Measurements from ENCODE around the gene FCGR2B.
"Not testable (repeated sequence)": the region's sequence is repeated elsewhere in the genome, so short reads cannot be mapped to it uniquely, and the experiment has no call there.

Gene FCGR2B

DNA sequence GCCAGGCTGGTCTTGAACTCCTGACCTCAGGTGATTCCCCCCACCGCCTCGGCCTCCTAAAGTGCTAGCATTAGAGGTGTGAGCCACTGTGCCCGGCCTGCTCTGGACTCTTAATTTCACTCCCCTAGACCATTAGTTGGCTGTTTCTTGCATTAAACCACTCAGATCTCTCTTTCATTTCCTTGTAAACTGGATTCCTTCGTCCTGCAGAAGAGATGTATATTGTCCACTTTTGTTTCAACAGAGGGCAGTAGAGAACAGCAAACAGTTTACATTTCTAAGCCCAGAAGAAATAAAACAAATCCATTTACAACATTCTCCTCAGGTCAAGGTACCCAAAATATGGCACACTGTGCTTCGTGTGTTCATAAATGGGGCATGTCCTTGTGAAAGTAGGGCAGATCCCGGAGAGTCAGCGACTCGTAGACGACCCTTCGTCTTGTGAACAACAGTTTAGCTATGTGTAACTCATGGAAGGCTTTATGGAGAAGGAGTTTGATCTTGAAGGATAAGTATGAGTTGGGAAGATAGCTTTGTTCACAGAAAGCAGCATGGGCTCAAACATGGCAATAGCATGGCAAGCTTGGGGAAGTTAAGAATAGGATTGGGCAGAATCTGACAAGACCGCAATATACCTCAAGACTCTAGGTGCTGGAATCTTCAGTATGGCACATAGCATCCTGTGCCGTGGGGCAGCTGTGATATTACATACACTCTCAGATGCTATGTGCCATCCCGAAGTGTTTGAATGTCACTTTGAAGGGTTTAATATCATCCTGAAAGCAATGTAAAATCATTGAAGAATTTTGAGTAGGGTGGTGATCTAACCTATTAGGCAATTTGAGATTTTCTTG lies 15.2 kb upstream of the FCGR2B start:
- DNase-seq, result not testable (repeated sequence)

DNA sequence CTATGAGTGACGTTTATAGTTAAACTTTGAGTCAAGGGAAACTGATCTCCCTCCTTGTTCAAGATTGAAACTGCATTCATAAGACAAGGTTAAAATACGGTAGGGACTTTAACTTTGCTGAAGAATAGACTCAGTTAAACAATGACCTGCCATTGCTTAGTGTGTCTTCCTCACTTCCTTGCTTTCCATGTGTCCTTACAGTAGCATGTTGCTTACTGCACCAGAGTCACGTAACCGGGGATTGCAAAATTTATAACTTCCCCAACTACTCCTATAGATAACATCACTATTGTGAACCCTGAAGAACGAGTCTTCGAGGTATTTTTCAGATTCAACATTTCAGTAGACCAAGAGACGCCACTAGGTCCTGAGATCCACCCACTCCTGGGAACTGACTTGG lies 9.4 kb upstream of the FCGR2B start:
- not testable (repeated sequence) for DNase-seq

DNA sequence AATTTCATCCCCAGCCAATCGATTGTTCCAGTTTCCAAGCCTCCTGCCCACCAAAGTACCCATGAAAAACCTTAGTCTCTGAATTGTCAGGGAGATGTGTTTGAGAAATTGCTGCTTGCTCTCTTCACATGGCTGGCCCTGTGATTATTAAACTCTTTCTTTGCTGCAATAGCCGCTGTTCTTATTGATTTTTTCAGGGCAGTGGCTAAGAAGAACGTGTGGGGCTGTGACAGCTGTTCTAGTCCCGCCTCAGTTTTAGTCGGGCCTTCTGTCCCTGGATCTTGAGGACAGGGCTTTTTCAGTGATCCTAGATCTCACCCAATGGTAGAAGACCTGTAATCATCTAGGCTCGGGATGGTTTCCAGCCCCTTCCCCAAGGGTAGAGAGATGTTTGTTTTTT lies 9.0 kb upstream of the FCGR2B start:
- not testable (repeated sequence) for DNase-seq

DNA sequence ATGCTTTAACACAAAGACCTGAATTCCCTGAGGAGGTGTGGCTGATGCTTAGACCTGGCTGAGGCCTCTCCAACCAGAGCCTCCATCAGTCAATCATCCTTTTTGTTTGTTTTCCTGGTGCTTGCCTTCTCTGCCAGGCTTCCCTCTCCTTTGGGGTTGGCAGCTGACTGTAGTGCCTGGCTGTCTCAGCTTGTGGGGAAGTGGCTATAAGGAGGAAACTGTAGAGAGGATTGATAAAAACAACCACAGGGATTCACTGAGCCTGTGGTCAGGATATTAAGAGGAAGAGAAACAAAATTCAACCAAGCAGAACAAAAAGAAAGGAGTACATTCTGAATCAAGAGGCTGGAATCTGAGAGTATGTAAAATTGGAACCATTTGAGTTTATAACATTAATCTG lies 4.4 kb upstream of the FCGR2B start:
- not testable (repeated sequence) for DNase-seq

DNA sequence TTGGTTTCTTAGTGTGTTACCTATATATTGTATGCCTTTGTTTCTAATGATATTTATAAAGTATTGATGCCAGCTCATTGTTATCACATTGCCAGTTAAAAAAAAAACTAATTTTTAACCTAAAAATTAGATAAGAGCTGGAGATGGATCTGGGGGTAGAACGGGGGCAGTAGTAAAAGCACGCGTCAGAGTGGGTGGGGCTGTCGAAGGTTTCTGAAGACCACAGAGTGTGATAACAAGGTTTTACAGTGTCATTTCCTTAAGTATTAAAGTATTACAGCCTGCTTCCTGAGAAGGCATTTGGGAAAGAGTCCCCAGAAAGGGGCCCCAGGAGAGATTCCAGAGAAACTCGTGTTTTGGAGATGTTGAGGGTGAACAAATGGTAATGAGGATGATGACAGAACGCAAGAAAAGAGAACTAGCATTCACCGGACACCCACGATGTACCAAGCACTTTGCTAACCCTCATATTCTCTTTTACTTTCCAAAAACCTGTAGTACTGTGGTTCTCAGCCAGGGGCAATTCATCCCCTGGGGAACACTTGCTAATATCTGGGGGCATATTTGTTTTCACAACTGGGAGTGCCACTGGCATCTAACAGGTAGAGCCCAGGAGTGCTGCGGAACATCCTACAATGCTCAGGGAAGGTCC lies 1.2 kb upstream of the FCGR2B start:
- DNase-seq, result not testable (repeated sequence)

DNA sequence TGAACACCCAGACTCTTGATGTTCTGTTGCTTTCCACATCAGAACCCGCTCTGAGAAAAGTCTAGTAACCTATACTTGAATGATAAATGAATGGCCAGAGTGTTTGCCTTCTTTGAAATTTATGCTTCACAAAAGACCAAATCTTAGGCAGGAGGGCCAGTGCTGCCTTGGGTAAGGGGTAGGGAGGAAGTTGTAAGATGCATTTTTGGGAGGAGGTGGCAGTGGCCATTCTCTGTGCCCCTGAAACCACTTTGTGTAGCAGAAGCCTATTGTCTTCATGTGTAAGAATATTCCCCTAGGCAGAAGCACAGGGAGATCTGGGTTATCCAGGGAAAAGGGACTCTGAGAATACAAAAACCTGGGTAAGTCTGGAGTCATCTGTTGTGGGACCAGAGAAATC lies 626 bp downstream of the FCGR2B start:
- DNase-seq, result not testable (repeated sequence)

DNA sequence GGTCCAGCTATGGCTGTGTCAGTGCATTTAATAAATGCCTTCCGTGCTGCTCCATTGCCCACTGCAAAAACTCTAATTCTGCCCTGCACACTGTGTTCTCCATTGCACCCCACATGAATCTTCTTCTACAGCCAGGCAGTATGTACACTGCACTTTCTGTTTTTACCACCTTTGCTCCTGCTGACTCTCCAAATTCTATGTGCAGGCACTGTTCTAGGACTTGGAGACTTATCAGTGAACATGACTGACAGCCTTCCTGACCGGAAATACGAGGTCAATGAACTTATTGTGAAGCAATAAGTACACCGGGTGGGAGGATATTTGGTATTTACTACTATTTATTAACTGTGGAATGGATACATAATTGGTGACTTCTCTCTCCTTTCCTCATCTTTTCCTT lies 1.7 kb downstream of the FCGR2B start:
- not testable (repeated sequence) for DNase-seq

DNA sequence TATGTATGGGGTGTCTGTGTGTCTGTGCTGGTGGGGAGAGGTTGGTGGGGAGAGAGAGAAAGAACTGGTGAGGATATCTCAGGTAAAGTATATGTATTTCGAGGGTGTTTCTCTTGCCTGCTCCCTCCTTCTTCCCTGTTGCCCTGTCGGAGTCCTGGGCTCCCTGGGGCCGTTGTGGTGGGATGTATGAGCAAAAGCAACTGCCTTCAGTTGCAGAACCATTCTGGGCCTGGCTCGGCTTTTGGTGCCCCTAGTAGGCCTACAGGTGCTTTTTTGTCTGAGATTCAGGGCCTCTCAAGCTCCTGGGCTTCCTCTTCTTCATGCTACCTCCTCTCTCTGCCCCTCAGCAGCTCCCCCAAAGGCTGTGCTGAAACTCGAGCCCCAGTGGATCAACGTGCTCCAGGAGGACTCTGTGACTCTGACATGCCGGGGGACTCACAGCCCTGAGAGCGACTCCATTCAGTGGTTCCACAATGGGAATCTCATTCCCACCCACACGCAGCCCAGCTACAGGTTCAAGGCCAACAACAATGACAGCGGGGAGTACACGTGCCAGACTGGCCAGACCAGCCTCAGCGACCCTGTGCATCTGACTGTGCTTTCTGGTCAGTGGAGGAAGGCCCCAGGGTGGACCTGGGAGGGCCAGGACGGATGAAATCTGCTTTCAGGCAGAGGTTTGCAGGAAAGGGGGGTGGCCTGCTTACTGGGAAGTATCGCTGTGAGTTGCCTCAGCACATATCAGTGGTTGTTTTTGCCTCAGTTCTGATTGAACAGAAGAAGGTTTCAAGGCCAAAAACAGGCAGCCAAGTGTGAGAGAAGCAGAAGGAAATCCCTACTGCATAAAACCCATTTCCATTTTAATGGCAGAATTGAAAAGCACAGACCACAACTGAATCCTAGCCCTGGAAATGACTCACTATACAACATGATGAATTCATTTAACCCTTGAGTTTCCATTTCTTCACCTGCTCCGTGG lies 8.4 kb downstream of the FCGR2B start:
- DNase-seq, result not testable (repeated sequence)

DNA sequence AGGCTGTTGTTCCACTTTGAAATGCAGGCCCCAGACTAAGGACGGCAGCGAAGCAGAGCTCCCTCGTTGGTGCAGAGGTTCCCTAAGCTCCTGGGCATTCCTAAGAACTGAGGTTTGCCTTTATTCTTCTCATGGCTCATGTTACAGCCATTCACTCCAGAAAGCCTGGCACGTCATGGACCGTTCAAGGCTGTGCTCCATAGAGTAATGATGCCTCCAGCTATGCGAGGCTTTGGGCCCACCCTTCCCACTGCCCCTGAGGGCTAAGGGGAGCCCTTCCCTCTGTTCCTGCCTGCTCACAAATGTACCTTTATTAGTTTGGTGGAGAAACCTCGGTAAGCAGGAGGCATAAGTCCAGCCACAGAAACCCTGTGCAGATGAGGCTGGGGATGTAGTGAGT lies 10.5 kb downstream of the FCGR2B start:
- not testable (repeated sequence) for DNase-seq

DNA sequence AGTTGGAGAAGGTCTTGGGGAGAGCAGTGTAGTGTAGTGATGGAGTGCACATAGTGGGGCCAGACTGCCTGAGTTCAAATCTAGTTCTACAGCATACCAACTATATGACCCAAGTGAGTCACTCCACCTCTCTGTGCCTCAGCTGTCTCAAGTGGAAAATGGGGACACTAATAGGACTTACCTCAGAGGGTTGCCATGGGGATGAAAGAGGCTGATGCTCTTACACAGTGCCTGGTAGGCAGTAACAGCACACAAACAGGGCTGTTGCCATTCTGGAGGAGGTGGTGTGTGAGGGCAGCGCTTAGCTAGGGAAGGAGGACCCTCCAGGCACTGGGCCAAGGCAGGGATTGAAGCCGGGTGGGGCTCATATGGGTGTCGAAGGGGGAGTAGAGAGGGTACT lies 11.5 kb downstream of the FCGR2B start:
- not testable (repeated sequence) for DNase-seq

DNA sequence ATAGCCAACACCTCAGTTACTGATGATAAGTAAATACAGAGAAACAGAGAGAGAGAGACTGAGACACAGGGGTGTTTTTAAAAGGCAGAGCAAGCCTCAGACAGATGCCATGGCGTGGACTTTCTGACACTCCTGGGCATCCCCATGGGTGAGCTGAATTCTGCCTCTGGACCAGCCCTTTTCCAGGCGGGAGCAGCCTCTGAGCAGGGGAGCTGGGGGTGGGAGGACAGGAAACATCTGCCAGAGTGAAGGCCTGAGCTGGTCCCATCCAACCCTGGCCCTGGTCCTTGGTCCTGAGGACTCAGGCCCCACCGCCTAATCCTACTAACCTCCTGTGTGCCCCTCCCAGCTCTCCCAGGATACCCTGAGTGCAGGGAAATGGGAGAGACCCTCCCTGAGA lies 12.0 kb downstream of the FCGR2B start:
- not testable (repeated sequence) for DNase-seq

DNA sequence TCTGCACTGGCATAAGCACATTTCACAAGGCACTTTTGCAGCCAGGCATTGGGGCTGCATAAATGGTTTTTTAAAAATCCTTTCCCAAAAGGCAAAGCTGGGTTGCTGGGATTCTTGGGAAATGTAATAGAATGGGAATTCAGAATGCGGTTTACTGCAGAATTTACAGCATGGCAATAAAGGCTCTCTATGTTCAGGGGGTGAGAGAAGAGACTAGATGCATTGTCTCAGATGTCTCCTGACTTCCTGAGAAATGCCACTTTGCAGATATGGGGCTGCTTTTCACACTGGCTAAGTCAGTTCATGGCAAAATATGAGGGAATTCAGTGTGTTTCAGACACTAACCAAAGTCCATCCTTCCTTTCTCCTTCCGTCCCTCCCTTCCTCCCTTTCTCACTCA lies 13.5 kb downstream of the FCGR2B start:
- no peak for DNase-seq

DNA sequence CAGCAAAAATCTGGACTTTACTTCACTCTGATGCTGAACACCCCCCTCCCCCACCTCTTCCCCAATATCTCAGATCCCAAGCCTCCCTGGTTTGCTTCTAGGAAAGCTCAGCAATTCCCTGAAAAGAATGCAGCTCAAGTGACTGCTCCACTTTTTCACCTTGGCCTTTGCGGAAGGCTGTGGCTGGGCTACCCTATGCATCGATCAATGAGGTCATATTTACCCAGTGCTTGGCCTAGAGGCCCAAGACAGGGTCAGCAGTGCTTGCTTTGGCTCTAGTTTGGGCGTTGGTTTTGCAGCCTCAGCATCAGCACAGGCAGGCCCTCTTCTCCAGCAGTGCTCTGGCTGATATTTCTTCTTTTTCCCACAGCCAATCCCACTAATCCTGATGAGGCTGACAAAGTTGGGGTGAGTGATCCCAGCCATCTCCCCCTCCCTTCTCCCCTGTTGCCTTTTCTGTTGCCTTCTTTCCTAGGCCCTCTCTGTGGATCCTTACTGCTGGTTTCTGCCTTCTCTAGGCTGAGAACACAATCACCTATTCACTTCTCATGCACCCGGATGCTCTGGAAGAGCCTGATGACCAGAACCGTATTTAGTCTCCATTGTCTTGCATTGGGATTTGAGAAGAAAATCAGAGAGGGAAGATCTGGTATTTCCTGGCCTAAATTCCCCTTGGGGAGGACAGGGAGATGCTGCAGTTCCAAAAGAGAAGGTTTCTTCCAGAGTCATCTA lies 14.2 kb downstream of the FCGR2B start:
- DNase-seq, result no peak

DNA sequence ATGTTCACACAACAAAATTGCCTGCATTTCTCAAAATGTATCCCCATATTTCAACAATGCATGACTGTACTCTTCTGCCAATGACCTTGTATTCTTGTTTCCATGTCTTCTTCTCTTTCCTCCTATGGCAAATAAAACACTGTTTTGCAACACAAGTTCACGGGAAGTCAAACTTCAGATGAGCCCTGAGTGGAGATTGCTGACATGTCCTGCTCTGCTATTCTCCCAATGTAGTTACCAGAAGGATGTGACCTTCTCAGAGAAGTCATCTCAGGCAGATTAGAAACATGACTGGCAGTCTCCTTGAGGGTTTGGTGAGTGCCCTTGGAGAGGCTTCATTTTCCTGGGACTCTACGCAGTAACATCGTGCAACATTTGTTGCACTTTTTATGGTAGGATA lies 15.6 kb downstream of the FCGR2B start:
- DNase-seq, result no peak

DNA sequence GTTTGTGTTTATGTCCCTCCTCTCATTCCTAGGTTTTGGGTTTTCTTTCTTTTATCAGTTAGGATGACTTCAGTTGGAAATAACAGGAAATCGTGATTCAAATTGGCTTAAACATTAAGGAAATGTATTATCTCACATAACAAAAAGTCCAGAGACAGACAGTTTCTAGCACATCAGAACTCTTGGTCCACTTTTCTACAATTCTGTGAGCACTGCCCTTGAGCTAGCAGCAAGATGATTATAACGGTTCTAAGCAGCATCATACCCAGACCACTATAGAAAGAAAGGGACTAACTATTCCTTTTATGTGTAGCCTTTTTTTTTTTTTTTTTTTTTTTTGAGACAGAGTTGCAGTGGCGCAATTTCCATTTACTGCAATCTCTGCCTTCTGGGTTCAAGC lies 18.9 kb downstream of the FCGR2B start:
- DNase-seq, result no peak

DNA sequence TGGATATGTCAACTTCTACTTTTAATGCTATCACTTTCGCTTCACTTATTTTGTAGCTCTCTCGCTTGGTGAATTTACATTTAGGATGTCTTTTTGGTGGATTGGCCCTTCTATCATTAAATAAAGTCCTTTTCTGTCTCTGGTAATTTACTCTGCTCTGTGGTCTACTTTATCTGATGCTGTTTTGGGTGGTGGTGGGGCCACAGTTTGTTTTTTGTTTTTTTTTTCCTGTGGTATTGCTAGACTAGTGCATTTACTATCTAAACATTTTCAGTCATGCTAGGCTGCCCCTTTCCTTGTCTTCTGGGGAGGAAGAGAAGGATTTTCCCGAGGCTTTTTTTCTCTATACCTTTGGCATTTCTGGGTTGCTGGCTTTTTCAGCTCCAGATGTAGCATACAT lies 26.0 kb downstream of the FCGR2B start:
- DNase-seq, result no peak

DNA sequence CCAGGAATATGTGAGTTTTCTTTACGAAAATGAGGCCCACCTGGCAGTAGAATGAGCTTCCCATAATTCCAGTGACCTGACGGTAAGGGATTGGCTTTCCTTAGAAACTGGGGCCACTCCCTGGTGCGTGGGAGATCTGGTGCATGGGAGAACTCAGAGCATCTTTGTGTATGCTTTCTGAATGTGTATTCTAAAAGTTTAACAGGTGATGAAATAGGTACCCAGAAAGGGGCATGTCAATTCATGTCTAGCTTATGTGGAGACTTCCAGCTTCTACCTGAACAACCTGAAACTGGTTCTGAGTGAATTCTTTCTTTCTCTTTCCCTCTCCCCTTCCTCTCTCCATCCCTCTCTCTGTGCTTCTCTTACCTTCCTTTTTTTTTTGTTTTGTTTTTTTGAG lies 28.9 kb downstream of the FCGR2B start:
- no peak for DNase-seq

DNA sequence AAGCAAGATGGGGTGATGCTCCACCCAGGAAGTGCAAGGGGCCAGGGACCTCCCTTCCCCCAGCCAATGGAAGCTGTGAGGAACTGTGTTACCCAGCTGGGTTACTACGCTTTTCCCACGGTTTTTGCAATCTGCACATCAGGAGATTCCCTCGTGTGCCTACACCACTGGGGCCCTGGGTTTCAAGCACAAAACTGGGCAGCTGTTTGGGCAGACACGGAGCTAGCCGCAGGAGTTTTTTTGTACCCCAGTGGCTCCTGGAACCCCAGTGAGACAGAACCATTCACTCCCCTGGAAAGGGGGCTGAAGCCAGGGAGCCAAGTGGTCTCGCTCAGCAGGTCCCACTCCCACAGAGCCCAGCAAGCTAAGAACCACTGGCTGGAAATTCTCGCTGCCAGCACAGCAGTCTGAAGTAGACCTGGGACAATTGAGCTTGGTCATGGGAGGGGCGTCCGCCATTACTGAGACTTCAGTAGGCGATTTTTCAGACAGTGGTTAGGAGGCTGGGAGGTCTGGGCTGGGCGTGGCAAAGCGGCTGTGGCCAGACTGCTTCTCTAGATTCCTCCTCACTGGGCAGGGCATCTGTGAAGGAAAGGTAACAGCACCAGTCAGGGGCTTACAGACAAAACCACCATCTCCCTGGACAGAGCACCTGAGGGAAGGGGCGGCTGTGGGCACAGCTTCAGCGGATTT lies 30.2 kb downstream of the FCGR2B start:
- not testable (repeated sequence) for DNase-seq

DNA sequence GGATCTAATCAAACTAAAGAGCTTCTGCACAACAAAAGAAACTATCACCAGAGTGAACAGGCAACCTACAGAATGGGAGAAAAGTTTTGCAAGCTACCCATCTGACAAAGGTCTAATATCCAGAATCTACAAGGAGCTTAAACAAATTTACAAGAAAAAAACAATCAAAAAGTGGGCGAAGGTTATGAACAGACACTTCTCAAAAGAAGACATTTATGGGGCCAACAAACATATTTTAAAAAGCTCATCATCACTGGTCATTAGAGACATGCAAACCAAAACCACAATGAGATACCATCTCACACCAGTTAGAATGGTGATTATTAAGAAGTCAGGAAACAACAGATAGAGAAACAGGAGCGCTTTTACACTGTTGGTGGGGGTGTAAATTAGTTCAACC lies 35.4 kb downstream of the FCGR2B start:
- not testable (repeated sequence) for DNase-seq

DNA sequence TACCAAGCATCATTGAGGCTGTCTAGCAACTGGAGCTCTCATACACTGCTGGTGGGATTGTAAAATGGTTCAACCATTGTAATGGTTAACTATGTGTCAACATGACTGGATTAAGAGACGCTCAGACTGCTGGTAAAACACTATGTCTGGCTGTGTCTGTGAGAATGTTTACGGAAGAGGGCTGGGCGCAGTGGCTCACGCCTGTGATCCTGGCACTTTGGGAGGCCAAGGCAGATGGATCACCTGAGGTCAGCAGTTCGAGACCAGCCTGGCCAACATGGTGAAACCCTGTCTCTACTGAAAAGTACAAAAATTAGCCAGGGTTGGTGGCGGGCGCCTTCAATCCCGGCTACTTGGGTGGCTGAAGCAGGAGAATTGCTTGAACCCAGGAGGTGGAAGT lies 39.3 kb downstream of the FCGR2B start:
- DNase-seq, result no peak

DNA sequence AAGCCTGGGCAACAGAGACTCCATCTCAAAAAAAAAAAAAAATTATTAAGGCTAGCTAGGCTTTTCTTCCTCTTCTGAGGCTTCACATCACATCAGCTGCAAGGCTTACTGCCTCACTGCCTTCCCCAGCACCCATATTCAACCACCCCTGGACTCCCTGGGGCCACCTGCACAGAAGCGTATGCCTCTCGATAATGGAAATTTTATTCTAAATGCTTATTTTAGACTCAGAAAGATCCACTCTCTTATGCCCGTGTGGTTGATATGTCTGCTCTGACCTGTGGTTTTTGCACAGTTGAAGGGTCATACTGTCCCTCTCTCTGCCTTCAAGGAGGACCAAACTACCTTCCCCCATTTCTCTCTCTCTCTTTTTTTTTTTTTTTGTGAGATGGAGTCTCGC lies 42.6 kb downstream of the FCGR2B start:
- DNase-seq, result no peak

DNA sequence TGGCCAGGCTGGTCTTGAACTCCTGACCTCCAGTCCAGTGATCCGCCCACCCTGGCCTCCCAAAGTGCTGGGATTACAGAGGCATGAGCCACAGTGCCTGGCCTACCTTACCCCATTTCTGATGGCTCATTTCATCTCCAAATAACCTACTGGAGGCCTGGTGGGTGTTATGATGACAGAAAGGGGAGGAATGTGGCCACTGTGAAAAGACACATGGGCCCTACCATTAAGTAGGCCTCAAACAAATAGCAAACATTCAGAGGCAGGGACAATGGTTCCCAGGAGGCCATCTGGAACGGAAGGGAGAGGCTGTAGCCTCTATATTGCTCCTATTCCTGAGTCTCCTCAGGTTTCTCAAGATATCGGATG lies 43.2 kb downstream of the FCGR2B start:
- DNase-seq, result no peak

All from cerebellar nuclear complex (tissue), 1 donor.